H1 (cell line): ENCODE data around the gene UQCC3. TPM values are rescaled to one million over a fixed set of nuclear protein-coding genes. Genes with fewer than 3 reads are reported as not detected.

ENCODE experiments used
- CEBPB ChIP-seq: IDR thresholded peaks from 2 replicates; pipeline ENCODE4 v1.6.1; 2012; ENCODE audit warnings: low read depth, low read length
- FOSL1 ChIP-seq: IDR thresholded peaks from 2 replicates; pipeline ENCODE4 v1.6.1; 2011; ENCODE audit warnings: mild to moderate bottlenecking, low read depth, low read length, moderate library complexity; ENCODE audit not compliant: insufficient read depth
- SIX5 ChIP-seq: IDR thresholded peaks from 2 replicates; pipeline ENCODE4 v1.6.1; 2011; ENCODE audit warnings: mild to moderate bottlenecking, low read depth, low read length
- SP2 ChIP-seq: IDR thresholded peaks from 2 replicates; pipeline ENCODE4 v1.6.1; 2012; ENCODE audit warnings: mild to moderate bottlenecking, low read length, inconsistent platforms
- ZNF274 ChIP-seq: IDR thresholded peaks from 2 replicates; pipeline ENCODE4 v1.7.0; 2012; ENCODE audit warnings: low read length, borderline replicate concordance; ENCODE audit errors: extremely low read depth
- polyA plus RNA-seq, 7 experiments: library from polyadenylated mRNA; depleted of rRNA in 3 of 7; stranded (reverse) in 5 of 7; unstranded in 2 of 7; fragments of >200 nt in 5 of 7; fragments of 200-250 nt in 2 of 7; gene quantifications; 1 replicate in 5 of 7; 2 replicates in 1 of 7; 4 replicates in 1 of 7; pipeline versions ENCODE4 v1.2.1 to v1.2.3, GENCODE V29; 2011 to 2013; ENCODE audit warnings: missing spikeins in 2 of 7, mixed read lengths in 2 of 7
- total RNA-seq: library from RNA; stranded (reverse); fragmentation: NEBNext Ultra II Directional; extraction: Animal tissue kit (Norgen Biotek cat#: 25700); gene quantifications from 2 replicates; pipeline ENCODE4 v1.2.1, GENCODE V29; 2021
- TF ChIP-seq, protein P1 (sequence below): IDR thresholded peaks from 2 replicates; pipeline ENCODE4 v1.6.1; 2011; ENCODE audit warnings: low read length, improper control_type of control experiment
- TF ChIP-seq, protein P2 (sequence below), 3 experiments: IDR thresholded peaks; 1 replicate in 2 of 3; 2 replicates in 1 of 3; pipeline versions ENCODE4 v1.5.1 to v1.6.1; 2011; ENCODE audit warnings: low read length in 3 of 3, mild to moderate bottlenecking in 3 of 3, inconsistent platforms in 2 of 3, low read depth in 1 of 3, moderate library complexity in 1 of 3; ENCODE audit not compliant: insufficient read depth in 1 of 3; ENCODE audit errors: control extremely low read depth in 1 of 3

UQCC3 gene
- total and polyA plus RNA-seq, 2 of the 8 experiments (the other 6 are each of a cell fraction or from before 2014, with no cell fraction given) = 14.2 to 15.7 TPM

DNA sequence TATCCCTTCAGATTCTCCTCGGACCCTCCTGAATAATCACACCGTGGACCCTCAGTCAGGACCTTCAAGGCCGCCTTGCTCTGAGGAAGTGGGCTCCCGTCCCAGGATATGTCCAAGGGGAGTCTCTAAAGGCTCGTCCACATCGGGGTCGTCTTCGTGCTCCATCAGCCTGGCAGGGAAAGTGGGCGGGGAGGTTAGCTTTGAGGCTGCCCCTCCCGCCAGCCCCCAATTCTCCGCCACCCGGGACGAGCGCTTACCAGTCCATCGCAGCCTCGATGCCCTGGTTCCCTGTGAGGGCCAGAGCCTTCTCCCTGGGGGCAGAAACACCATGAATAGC is 6.9 kb downstream of the UQCC3 start (continued):
- no peak for TF ChIP-seq ZNF274
- TF ChIP-seq, protein P1, sequence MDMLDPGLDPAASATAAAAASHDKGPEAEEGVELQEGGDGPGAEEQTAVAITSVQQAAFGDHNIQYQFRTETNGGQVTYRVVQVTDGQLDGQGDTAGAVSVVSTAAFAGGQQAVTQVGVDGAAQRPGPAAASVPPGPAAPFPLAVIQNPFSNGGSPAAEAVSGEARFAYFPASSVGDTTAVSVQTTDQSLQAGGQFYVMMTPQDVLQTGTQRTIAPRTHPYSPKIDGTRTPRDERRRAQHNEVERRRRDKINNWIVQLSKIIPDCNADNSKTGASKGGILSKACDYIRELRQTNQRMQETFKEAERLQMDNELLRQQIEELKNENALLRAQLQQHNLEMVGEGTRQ = no peak
- TF ChIP-seq FOSL1 = no peak
- TF ChIP-seq SP2 = no peak
- TF ChIP-seq, protein P2, sequence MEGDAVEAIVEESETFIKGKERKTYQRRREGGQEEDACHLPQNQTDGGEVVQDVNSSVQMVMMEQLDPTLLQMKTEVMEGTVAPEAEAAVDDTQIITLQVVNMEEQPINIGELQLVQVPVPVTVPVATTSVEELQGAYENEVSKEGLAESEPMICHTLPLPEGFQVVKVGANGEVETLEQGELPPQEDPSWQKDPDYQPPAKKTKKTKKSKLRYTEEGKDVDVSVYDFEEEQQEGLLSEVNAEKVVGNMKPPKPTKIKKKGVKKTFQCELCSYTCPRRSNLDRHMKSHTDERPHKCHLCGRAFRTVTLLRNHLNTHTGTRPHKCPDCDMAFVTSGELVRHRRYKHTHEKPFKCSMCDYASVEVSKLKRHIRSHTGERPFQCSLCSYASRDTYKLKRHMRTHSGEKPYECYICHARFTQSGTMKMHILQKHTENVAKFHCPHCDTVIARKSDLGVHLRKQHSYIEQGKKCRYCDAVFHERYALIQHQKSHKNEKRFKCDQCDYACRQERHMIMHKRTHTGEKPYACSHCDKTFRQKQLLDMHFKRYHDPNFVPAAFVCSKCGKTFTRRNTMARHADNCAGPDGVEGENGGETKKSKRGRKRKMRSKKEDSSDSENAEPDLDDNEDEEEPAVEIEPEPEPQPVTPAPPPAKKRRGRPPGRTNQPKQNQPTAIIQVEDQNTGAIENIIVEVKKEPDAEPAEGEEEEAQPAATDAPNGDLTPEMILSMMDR (IDR thresholded peaks at IDR 0.05; ENCODE audit: control extremely low read depth in 1 of 3, insufficient read depth in 1 of 3, low read depth in 1 of 3, low read length in 3 of 3) = no peak
- TF ChIP-seq SIX5 = no peak
- no peak for TF ChIP-seq CEBPB
